AG10803 (cell line): ENCODE measurements around the gene HADHB.
"Not testable (repeated sequence)": the region's sequence is repeated elsewhere in the genome, so short reads cannot be mapped to it uniquely, and the experiment has no call there.

ENCODE experiments used
- DNase-seq: peaks from one replicate; pipeline ENCODE4 v3.0.0; 2010; ENCODE audit warnings: low read depth
- H3K4me3 ChIP-seq: 2 replicates; pipeline ENCODE4 v1.5.1; 2011; ENCODE audit warnings: mild to moderate bottlenecking, low read length, control low read depth
- TF ChIP-seq, protein P1 (sequence below): conservative IDR thresholded peaks from 2 replicates; pipeline ENCODE4 v1.5.1; 2011; ENCODE audit warnings: mild to moderate bottlenecking, low read length, control low read depth, inconsistent platforms

Gene HADHB

DNA sequence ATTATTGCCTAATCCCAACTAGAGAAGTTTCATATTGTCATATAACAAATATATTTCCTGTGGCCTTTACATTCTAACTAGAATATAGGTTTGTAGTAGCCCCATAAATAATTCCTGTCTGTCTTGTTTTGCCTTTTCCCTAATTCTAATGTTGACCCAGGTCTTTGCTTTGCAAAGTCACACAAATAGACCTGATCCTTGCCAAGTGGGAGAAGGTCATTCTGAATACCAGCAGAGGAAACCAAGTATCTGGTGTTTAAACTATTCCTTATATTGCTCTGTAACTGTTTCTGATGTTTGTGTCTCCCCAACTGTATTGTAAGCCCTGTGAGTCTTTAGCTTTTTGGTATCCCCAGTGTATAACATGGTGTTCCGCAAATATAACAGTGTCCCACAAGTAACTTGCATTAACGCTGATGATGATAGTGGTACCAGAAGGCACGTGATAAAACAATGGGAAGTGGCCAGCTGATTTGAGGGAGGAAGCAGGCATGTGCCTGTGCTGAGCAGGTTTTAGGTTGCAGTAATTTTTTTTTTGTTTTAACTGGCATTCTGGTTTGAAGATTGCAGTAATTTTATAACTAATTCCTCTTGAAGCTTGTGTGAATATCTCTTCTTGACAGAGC lies 11.1 kb downstream of the HADHB start:
- no peak overlapping the region for H3K4me3 ChIP-seq
- TF ChIP-seq, protein P1, sequence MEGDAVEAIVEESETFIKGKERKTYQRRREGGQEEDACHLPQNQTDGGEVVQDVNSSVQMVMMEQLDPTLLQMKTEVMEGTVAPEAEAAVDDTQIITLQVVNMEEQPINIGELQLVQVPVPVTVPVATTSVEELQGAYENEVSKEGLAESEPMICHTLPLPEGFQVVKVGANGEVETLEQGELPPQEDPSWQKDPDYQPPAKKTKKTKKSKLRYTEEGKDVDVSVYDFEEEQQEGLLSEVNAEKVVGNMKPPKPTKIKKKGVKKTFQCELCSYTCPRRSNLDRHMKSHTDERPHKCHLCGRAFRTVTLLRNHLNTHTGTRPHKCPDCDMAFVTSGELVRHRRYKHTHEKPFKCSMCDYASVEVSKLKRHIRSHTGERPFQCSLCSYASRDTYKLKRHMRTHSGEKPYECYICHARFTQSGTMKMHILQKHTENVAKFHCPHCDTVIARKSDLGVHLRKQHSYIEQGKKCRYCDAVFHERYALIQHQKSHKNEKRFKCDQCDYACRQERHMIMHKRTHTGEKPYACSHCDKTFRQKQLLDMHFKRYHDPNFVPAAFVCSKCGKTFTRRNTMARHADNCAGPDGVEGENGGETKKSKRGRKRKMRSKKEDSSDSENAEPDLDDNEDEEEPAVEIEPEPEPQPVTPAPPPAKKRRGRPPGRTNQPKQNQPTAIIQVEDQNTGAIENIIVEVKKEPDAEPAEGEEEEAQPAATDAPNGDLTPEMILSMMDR = no peak
- DNase-seq = no peak

GRCh38 chr2:26258836-26259235 lies 14.1 kb downstream of the HADHB start:
- not testable (repeated sequence) for DNase-seq

GRCh38 chr2:26268213-26268612 lies 23.5 kb downstream of the HADHB start:
- no peak for DNase-seq
- TF ChIP-seq, protein P1 = no peak
- H3K4me3 ChIP-seq = no peak overlapping the region

More at GRCh38 chr2:26258836-26259235, 14.1 kb downstream of the HADHB start:
- H3K4me3 ChIP-seq = not testable (repeated sequence)

GRCh38 chr2:26268670-26269385 lies 24.1 kb downstream of the HADHB start:
- not testable (repeated sequence) for DNase-seq, H3K4me3 ChIP-seq

DNA sequence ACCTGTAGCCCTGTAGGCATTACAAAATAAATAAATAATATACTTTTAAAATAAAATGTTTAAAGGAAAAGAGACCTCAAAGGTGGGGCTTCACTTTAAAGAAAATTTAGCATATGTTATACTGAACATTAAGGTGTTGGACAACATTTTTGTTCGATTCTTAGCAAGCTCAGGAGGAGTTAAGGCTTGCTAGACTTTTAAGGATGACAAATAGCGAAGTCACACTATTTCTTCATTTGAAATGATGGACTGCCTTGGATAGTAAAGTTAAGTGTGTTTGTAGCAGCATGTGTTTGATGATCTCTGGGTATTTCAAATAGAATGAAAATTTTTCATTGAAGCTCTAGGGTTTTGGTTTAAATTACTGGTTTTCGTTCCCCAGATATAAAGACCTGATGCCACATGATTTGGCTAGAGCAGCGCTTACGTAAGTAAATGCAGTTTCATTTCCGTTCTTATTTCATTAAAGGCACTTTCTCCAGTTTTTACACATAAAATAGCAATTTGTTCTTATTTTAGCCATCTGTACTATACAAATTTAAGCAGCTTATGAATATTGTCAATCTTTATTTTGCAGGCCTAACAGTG lies 24.9 kb downstream of the HADHB start:
- TF ChIP-seq, protein P1 = no peak
- DNase-seq = peak; percentile 14
- H3K4me3 ChIP-seq = no peak overlapping the region

- no peak overlapping the region for H3K4me3 ChIP-seq
- DNase-seq = no peak
- TF ChIP-seq, protein P1 = no peak
These were observed 25.6 kb downstream of the HADHB start for GRCh38 chr2:26270373-26270772.

DNA sequence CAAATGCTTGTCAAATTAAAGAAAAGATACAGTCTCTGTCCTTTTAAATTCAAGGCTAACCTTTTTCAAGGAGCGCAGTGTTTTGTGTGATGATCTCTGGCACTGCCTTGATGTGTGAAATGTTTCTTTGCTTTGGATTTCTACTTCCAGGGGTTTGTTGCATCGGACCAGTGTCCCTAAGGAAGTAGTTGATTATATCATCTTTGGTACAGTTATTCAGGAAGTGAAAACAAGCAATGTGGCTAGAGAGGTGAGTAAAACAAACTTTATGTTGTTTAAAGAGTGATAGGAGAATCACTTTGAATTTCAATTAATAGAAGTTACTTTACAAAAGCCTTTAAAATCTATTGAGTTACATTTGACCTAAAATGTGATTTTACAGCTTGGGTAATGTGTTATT lies 28.8 kb downstream of the HADHB start:
- no peak overlapping the region for H3K4me3 ChIP-seq
- DNase-seq = peak; percentile 69
- TF ChIP-seq, protein P1 = no peak

- TF ChIP-seq, protein P1 = no peak
- peak overlapping the region; percentile 16; the same call in 1 of the 2 replicates for H3K4me3 ChIP-seq
- DNase-seq = peak; percentile 99
These were observed 29.4 kb downstream of the HADHB start for GRCh38 chr2:26274058-26274613.
